GM12878 (cell line): Measurements from ENCODE around the gene USP5. TPM values are rescaled to one million over a fixed set of nuclear protein-coding genes. Genes with fewer than 3 reads are reported as not detected.

Experiments used
- CHD2 ChIP-seq: IDR thresholded peaks from 2 replicates; pipeline ENCODE4 v1.6.1; 2011; ENCODE audit warnings: low read depth, low read length, improper control_type of control experiment, borderline replicate concordance
- E2F4 ChIP-seq: IDR thresholded peaks from 2 replicates; pipeline ENCODE4 v1.6.1; 2012; ENCODE audit warnings: low read depth, low read length, improper control_type of control experiment
- E2F8 ChIP-seq: fragments of 450-650 bp; IDR thresholded peaks from 2 replicates; pipeline ENCODE4 v1.6.1; 2018; ENCODE audit warnings: mild to moderate bottlenecking, low read depth, moderate library complexity; ENCODE audit not compliant: partially characterized antibody
- HDGF ChIP-seq: fragments of 450-650 bp; IDR thresholded peaks from 2 replicates; pipeline ENCODE4 v1.6.1; 2016; ENCODE audit warnings: antibody characterized with exemption
- MAX ChIP-seq: IDR thresholded peaks from 2 replicates; pipeline ENCODE4 v1.6.1; 2012; ENCODE audit warnings: low read depth, low read length, improper control_type of control experiment
- NFXL1 ChIP-seq: fragments of 450-650 bp; IDR thresholded peaks from 2 replicates; pipeline ENCODE4 v1.6.1; 2017; ENCODE audit warnings: antibody characterized with exemption, mild to moderate bottlenecking, borderline replicate concordance
- NFYA ChIP-seq: IDR thresholded peaks from 2 replicates; pipeline ENCODE4 v1.6.1; 2011; ENCODE audit warnings: low read depth, mild to moderate bottlenecking, low read length, improper control_type of control experiment, borderline replicate concordance
- PAX5 ChIP-seq: IDR thresholded peaks from 2 replicates; pipeline ENCODE4 v1.6.1; 2011; ENCODE audit warnings: low read depth, low read length, borderline replicate concordance
- PRDM15 ChIP-seq: fragments of 450-650 bp; formaldehyde crosslinking; IDR thresholded peaks from 2 replicates; pipeline ENCODE4 v1.4.0; 2020; ENCODE audit warnings: mild to moderate bottlenecking, moderate library complexity
- RAD21 ChIP-seq: IDR thresholded peaks from 2 replicates; pipeline ENCODE4 v1.6.1; 2011; ENCODE audit warnings: mild to moderate bottlenecking, low read depth, low read length, moderate library complexity; ENCODE audit not compliant: insufficient read depth
- RAD51 ChIP-seq: fragments of 450-650 bp; IDR thresholded peaks from 2 replicates; pipeline ENCODE4 v1.6.1; 2016; ENCODE audit warnings: moderate library complexity, mild to moderate bottlenecking, inconsistent platforms
- RCOR1 ChIP-seq: conservative IDR thresholded peaks from 2 replicates; pipeline ENCODE4 v1.6.1; 2012; ENCODE audit warnings: low read depth, low read length, improper control_type of control experiment
- SIX5 ChIP-seq: IDR thresholded peaks from 2 replicates; pipeline ENCODE4 v1.6.1; 2011; ENCODE audit warnings: mild to moderate bottlenecking, low read depth, low read length, moderate library complexity; ENCODE audit not compliant: severe bottlenecking
- SPI1 ChIP-seq: IDR thresholded peaks from 2 replicates; pipeline ENCODE4 v1.6.1; 2011; ENCODE audit warnings: low read depth, mild to moderate bottlenecking, low read length, moderate library complexity, borderline replicate concordance; ENCODE audit not compliant: insufficient read depth
- WRNIP1 ChIP-seq: IDR thresholded peaks from 2 replicates; pipeline ENCODE4 v1.6.1; 2011; ENCODE audit warnings: low read depth, low read length, improper control_type of control experiment, borderline replicate concordance
- ZNF687 ChIP-seq: fragments of 450-650 bp; IDR thresholded peaks from 2 replicates; pipeline ENCODE4 v1.6.1; 2017; ENCODE audit warnings: mild to moderate bottlenecking, moderate library complexity
- polyA plus RNA-seq, 11 experiments: library from polyadenylated mRNA; depleted of rRNA in 4 of 11; unstranded in 6 of 11; stranded (reverse) in 5 of 11; fragments of >200 nt; fragmentation: Nextera tagmentation in 4 of 11; fragmentation: Illumina TruSeq in 1 of 11; extraction: Ambion mirVana in 4 of 11; extraction: Trizol in 1 of 11; gene quantifications; 1 replicate in 1 of 11; 2 replicates in 10 of 11; pipeline versions ENCODE4 v1.2.1 to v1.2.3, GENCODE V29; 2011 to 2016; ENCODE audit warnings: inconsistent platforms in 2 of 11, missing spikeins in 2 of 11, low read depth in 1 of 11
- total RNA-seq, 4 experiments: library from RNA; depleted of rRNA in 3 of 4; stranded (reverse); fragments of >200 nt in 3 of 4; fragmentation: Illumina TruSeq in 1 of 4; extraction: Trizol in 1 of 4; gene quantifications; 2 replicates each; pipeline versions ENCODE4 v1.2.1 to v1.2.3, GENCODE V29; 2013 to 2021

The USP5 gene
- total and polyA plus RNA-seq, 10 of the 15 experiments (the other 5 are each of a cell fraction or from before 2014, with no cell fraction given), result 2.5 to 124 (median 74.6) TPM

GRCh38 chr12:6851153-6851920 lies 613 bp upstream of the USP5 start, which contains the start of gene CDCA3 (continued):
- TF ChIP-seq E2F8 (peak; percentile 77), RAD51 (no peak), SPI1 (no peak), RCOR1 (no peak), CHD2 (peak; percentile 97), HDGF (peak; percentile 12; the same call in 1 of the 2 replicates), MAX (0 out of 2 replicates have a peak, but pooled peaks have one; percentile 44), NFXL1 (no peak), WRNIP1 (no peak), E2F4 (peak; percentile 100), NFYA (peak; percentile 92), PRDM15 (CRISPR knock-in tag) (no peak), SIX5 (no peak), RAD21 (no peak), PAX5 (peak; percentile 6; the same call in 1 of the 2 replicates), ZNF687 (peak; percentile 47; the same call in 1 of the 2 replicates)
